Small intestine (tissue), 16 donors: Measurements from ENCODE around the gene SIGLEC5. TPM values are rescaled to one million over a fixed set of nuclear protein-coding genes. Genes with fewer than 3 reads are reported as not detected.
"Not testable (repeated sequence)": the region's sequence is repeated elsewhere in the genome, so short reads cannot be mapped to it uniquely, and the experiment has no call there.

Experiments used
- DNase-seq, 2 donors: peaks; one replicate each; pipeline versions ENCODE4 v3.0.0 to v3.0.0-alpha.2; 2013
- FAIRE-seq: peaks from 2 replicates; lab custom pipeline; 2012; peaks lifted over from hg19 to GRCh38; lab: Jason Lieb, UNC
- H3K27ac ChIP-seq, 3 donors: one replicate each; pipeline ENCODE4 v1.5.1; 2013; ENCODE audit warnings: low read length in 2 of 3, mild to moderate bottlenecking in 2 of 3, control low read depth in 1 of 3, inconsistent platforms in 1 of 3, low read depth in 1 of 3, moderate library complexity in 1 of 3
- H3K27me3 ChIP-seq, 3 donors: one replicate each; pipeline ENCODE4 v1.6.1; 2013; ENCODE audit warnings: low read length in 3 of 3, inconsistent platforms in 1 of 3; ENCODE audit not compliant: control insufficient read depth in 3 of 3, insufficient read depth in 3 of 3
- H3K36me3 ChIP-seq, 3 donors: one replicate each; pipeline ENCODE4 v1.6.1; 2013; ENCODE audit warnings: low read length in 3 of 3, inconsistent platforms in 1 of 3, low read depth in 1 of 3, mild to moderate bottlenecking in 1 of 3, moderate library complexity in 1 of 3; ENCODE audit not compliant: control insufficient read depth in 3 of 3, insufficient read depth in 2 of 3
- H3K4me1 ChIP-seq, 3 donors: one replicate each; pipeline ENCODE4 v1.6.1; 2013; ENCODE audit warnings: low read length in 2 of 3, inconsistent platforms in 1 of 3, low read depth in 1 of 3, mild to moderate bottlenecking in 1 of 3, moderate library complexity in 1 of 3; ENCODE audit not compliant: control insufficient read depth in 3 of 3, insufficient read depth in 2 of 3
- H3K4me3 ChIP-seq, 3 donors: one replicate each; pipeline ENCODE4 v1.5.1; 2013; ENCODE audit warnings: low read length in 3 of 3, control low read depth in 1 of 3, inconsistent platforms in 1 of 3, low read depth in 1 of 3, mild to moderate bottlenecking in 1 of 3, moderate library complexity in 1 of 3
- H3K9me3 ChIP-seq, 2 donors: one replicate each; pipeline ENCODE4 v1.6.1; 2013; ENCODE audit warnings: low read depth in 1 of 2, low read length in 1 of 2; ENCODE audit not compliant: control insufficient read depth in 2 of 2, insufficient read depth in 1 of 2
- WGBS, 3 donors: extraction: QIAGEN DNeasy Blood & Tissue Kit; methylation state at CpG; one replicate each; pipeline ENCODE4 v1.1.7; 2013; 5-methylcytosine and 5-hydroxymethylcytosine counted together
- long read RNA-seq, 10 donors: transcript quantifications; one replicate each; lab custom pipeline, GENCODE V29; 2026
- polyA plus RNA-seq, 4 donors: library from polyadenylated mRNA; stranded (reverse) in 3 of 4; unstranded in 1 of 4; fragments of 200-250 nt in 3 of 4; fragments of 120-200 nt in 1 of 4; gene quantifications; one replicate each; pipeline versions ENCODE4 v1.2.1 to v1.2.3, GENCODE V29; 2013
- donor health status: healthy with polysubstance abuse.
- donor health status: control.
- donor health status: control.
- donor health status: Bipolar disorder and iron deficiency.
- donor health status: healthy.

Gene SIGLEC5
- under 1 TPM in 1 of 4 donors, not detected in 3; 0.06 TPM for polyA plus RNA-seq
- long read RNA-seq, donor 1 = 0 reads
- long read RNA-seq, donor 2 = 0 reads
- long read RNA-seq, donor 3 = 0 reads
- long read RNA-seq, donor 4 = 0 reads
- long read RNA-seq, donor 5 = 0 reads
- long read RNA-seq, donor 6 = 0 reads
- long read RNA-seq, donor 7 = 0 reads
- long read RNA-seq, donor 8 = 0 reads
- long read RNA-seq, donor 9 = 0 reads
- long read RNA-seq, donor 10 = 0 reads

DNA sequence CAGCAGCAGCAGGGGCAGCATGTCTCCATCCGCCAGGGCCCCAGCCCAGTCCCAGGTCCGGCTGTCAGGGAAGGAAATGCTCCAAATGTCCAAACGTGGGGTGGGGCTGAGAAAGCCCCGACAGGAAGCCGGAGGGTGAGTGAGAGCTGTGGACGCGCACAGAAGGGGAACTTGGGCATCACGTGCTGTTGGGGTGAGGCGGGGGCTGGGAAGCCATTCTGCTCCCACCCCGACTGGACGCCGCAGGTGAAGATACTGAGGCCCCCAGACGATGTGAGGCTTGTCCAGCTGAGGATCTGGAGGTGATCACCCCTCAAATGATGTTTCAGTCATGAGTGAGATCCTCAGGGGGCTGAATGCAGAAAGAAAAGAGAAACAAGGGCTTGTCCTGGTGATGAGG lies at the start of gene SIGLEC5:
TSS of gene SIGLEC5 (minus strand) at position 87 of the 400 bp plus-strand sequence. CDS start at position 21, 66 bp downstream.
- not testable (repeated sequence) for H3K4me1 ChIP-seq, FAIRE-seq, H3K27me3 ChIP-seq, H3K36me3 ChIP-seq, DNase-seq, H3K27ac ChIP-seq, H3K9me3 ChIP-seq, H3K4me3 ChIP-seq
- WGBS, 3 donors = 44 to 70% (median 66%) methylated on average over 9 to 10 of the region's 13 CpGs

DNA sequence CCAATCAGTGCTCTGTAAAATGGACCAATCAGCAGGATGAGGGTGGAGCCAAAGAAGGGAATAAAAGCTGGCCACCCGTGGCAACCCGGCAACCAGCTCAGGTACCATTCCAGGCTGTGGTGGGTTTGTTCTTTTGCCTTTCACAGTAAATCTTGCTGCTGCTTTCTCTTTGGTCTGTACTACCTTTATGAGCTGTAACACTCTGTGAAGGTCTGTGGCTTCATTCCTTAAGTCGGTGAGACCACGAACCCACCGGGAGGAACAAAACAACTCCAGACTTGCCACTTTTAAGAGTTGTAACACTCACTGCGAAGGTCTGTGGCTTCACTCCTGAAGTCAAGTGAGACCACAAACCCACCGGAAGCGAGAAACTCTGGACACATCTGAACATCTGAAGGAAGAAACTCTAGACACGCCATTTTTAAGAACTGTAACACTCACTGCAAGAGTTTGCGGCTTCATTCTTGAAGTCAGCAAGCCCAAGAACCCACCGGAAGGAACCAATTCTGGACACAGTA lies 46.4 kb upstream of the SIGLEC5 start:
- FAIRE-seq = no peak
- WGBS, 3 donors = 65 to 84% (median 69%) methylated on average over 11 of the region's 11 CpGs
- no peak overlapping the region for H3K27ac ChIP-seq

DNA sequence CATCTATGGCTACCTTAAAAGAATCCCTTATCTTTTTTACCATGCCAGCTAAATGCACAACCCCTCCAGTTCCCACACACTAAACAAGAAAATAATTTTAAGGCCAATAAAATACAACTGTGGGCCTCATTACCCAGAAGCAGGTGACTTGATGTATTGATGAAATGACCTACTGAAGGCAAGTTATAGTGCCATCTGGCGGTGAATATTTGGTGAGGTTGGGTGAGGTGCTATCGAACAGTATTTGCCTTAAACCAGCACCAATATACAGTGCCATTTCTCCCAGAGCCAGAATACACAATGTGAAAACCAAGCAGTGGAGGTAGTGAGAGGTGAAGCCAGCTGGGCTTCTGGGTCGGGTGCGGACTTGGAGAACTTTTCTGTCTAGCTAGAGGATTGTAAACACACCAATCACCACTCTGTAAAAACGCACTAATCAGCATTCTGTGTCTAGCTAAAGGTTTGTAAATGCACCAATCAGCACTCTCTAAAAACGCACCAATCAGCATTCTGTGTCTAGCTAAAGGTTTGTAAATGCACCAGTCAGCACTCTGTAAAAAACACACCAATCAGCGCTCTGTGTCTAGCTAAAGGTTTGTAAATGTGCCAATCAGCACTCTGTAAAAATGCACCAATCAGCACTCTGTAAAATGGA lies 45.8 kb upstream of the SIGLEC5 start:
- H3K9me3 ChIP-seq, H3K4me1 ChIP-seq, H3K27me3 ChIP-seq, FAIRE-seq, H3K27ac ChIP-seq, H3K4me3 ChIP-seq, H3K36me3 ChIP-seq: not testable (repeated sequence)
- peak; percentile 20 to 47 for DNase-seq
- 61 to 67% (median 67%) methylated on average over 7 of the region's 7 CpGs for whole genome bisulfite sequencing, 3 donors

More for the DNA sequence above, 46.4 kb upstream of the SIGLEC5 start:
- DNase-seq = no peak
- Histone ChIP-seq H3K36me3 (no peaks in the 10 kb centered on the region), H3K9me3 (no peaks in the 10 kb centered on the region), H3K4me3 (no peak overlapping the region), H3K27me3 (peaks cover 0 to 2% (median 0%) of the 10 kb centered on the region in 3 donors), H3K4me1 (no peaks in the 10 kb centered on the region)

DNA sequence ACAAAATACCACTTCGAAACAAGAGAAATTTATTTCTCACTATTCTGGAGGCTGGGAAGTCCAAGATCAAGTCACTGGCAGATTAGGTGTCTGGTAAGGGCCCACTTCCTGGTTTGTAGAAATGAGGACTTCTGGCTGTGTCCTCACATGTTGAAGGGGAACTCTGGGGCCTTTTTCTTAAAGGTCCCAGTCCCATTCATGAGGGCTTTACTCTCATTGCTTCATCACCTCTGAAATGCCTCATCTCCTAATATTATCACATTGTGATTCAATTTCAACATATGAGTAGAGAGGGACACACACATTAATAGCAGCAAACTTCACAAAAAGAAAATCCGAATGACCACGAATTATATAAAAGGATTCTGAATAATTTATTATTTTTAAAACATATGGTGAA lies 38.0 kb upstream of the SIGLEC5 start:
- Histone ChIP-seq H3K9me3 (no peaks in the 10 kb centered on the region), H3K27me3 (no peaks in the 10 kb centered on the region), H3K4me1 (no peaks in the 10 kb centered on the region), H3K36me3 (no peaks in the 10 kb centered on the region), H3K27ac (no peak overlapping the region), H3K4me3 (no peak overlapping the region)
- DNase-seq (no peak), FAIRE-seq (no peak)
- 66 to 79% (median 70%) methylated on average over 3 of the region's 3 CpGs for WGBS, 3 donors

GRCh38 chr19:51664997-51665396 lies 34.8 kb upstream of the SIGLEC5 start:
- H3K4me1 ChIP-seq = no peaks in the 10 kb centered on the region
- no peaks in the 10 kb centered on the region for H3K36me3 ChIP-seq
- no peak for DNase-seq
- no peaks in the 10 kb centered on the region for H3K27me3 ChIP-seq
- FAIRE-seq = no peak
- no peak overlapping the region for H3K4me3 ChIP-seq
- H3K9me3 ChIP-seq = no peaks in the 10 kb centered on the region
- no peak overlapping the region for H3K27ac ChIP-seq
- WGBS, 3 donors = 57 to 63% (median 60%) methylated on average over 3 of the region's 3 CpGs

DNA sequence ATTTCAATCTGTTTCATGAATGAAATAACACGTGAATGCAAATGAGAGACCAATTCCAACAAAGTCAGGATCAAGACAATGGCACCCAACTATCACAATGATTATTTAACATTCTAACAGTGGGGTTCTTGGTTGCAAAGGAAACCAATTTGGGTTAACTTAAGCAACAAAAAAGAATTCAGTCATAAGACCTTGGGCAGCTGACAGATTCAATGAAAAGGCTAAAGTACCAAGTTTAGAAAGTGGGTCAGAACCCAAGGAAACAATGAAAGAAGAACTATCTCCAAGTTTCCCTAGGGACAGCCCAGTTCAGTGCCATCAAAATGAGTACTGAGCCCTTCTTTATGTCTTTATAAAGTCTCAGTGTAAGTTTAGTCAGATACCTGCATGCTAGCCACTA lies 33.9 kb upstream of the SIGLEC5 start:
- no peak for FAIRE-seq
- WGBS, 3 donors = 18 to 22% (median 19%) methylated on average over 1 of the region's 1 CpG

GRCh38 chr19:51663650-51664049 lies 33.4 kb upstream of the SIGLEC5 start:
- no peaks in the 10 kb centered on the region for H3K4me1 ChIP-seq
- no peaks in the 10 kb centered on the region for H3K9me3 ChIP-seq
- H3K27me3 ChIP-seq = no peaks in the 10 kb centered on the region
- H3K36me3 ChIP-seq = no peaks in the 10 kb centered on the region
- H3K27ac ChIP-seq = no peak overlapping the region
- DNase-seq = no peak
- WGBS, 3 donors = 47 to 57% (median 48%) methylated on average over 3 of the region's 3 CpGs
- FAIRE-seq = no peak
- H3K4me3 ChIP-seq = no peak overlapping the region

More for the DNA sequence above, 33.9 kb upstream of the SIGLEC5 start:
- no peak overlapping the region for H3K27ac ChIP-seq
- no peaks in the 10 kb centered on the region for H3K36me3 ChIP-seq
- H3K27me3 ChIP-seq = no peaks in the 10 kb centered on the region
- no peak for DNase-seq
- no peaks in the 10 kb centered on the region for H3K9me3 ChIP-seq
- H3K4me1 ChIP-seq = no peaks in the 10 kb centered on the region
- H3K4me3 ChIP-seq = no peak overlapping the region

DNA sequence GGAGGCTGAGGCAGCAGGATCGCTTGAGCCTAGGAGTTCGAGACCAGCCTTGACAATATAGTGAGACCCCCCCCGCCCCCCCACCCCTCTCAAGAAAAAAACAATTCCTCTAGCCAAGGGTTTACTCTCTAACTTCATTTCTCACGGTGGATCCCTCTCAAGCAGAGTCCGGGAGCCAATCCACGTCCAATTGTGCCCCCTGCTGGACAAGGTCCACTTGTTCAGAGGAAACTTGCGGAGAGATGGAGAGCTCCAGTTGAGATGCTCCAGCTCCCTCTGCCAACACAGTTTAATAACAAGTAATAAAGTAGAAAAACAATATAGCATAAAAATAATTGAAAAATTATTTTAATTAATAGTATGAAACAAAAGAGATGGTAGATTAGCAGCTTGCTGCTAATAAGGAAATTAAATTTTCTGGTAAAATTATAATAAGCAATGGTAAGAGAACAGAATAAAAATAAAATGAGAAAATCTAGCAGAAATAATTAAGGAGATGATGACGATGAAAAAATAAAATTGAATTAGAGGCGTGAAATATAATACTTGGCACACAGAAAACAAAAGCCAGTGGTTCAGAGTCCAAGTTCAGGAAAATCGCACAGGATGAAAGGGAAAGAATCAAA lies 30.9 kb upstream of the SIGLEC5 start:
- Histone ChIP-seq H3K4me3 (no peak overlapping the region), H3K27me3 (peaks cover 0 to 6% (median 0%) of the 10 kb centered on the region in 3 donors), H3K27ac (no peak overlapping the region), H3K36me3 (no peaks in the 10 kb centered on the region), H3K9me3 (no peaks in the 10 kb centered on the region), H3K4me1 (no peaks in the 10 kb centered on the region)
- no peak for FAIRE-seq
- WGBS, 3 donors = 6 to 12% (median 8%) methylated on average over 10 of the region's 10 CpGs
- DNase-seq = peak; percentile 68 to 81
